Activated B cell treated with CpG ODN at 0.5 μM for 24 hours (primary cell): ENCODE measurements around the gene AGR2. TPM values are rescaled to one million over a fixed set of nuclear protein-coding genes. Genes with fewer than 3 reads are reported as not detected.

Experiments used
- ATAC-seq: fragments of 200-7000 bp; cut with Tn5 transposase; one replicate; pipeline ENCODE4 v1.10.0; 2021; ENCODE audit warnings: low read depth, mild to moderate bottlenecking, moderate library complexity
- CTCF ChIA-PET: fragments of 350-600 bp; sonication (Branson Sonifier 250); formaldehyde crosslinking; loops from one replicate; lab custom pipeline; 2021; ENCODE audit warnings: antibody characterized with exemption; lab: Charles Lee
- POLR2A ChIA-PET: fragments of 350-600 bp; sonication (Branson Sonifier 250); formaldehyde crosslinking; loops from one replicate; lab custom pipeline; 2021; ENCODE audit warnings: antibody characterized with exemption; lab: Charles Lee
- DNase-seq: peaks from one replicate; pipeline ENCODE4 v3.0.0; 2022
- H3K27ac Mint-ChIP-seq: one replicate; pipeline ENCODE4 v1.8.0; 2020; ENCODE audit warnings: mixed read lengths
- H3K27me3 Mint-ChIP-seq: one replicate; pipeline ENCODE4 v1.8.0; 2021; ENCODE audit warnings: mixed read lengths
- H3K36me3 Mint-ChIP-seq: one replicate; pipeline ENCODE4 v1.8.0; 2021; ENCODE audit warnings: low read depth, mixed read lengths
- H3K4me1 Mint-ChIP-seq: one replicate; pipeline ENCODE4 v1.8.0; 2021; ENCODE audit warnings: mixed read lengths
- H3K4me3 Mint-ChIP-seq: one replicate; pipeline ENCODE4 v1.8.0; 2020; ENCODE audit warnings: mild to moderate bottlenecking, mixed read lengths
- H3K9me3 Mint-ChIP-seq: one replicate; pipeline ENCODE4 v1.8.0; 2020; ENCODE audit warnings: mixed read lengths
- CTCF ChIP-seq: fragments of 200-600 bp; IDR thresholded peaks from one replicate; pipeline ENCODE4 v1.8.0; 2022; ENCODE audit warnings: antibody characterized with exemption, mild to moderate bottlenecking
- intact Hi-C: fragments of 100-400 bp; cut with micrococcal nuclease; formaldehyde crosslinking; loops from one replicate; pipeline ENCODE4 v1.15.1; 2024
- total RNA-seq: library from RNA; stranded (reverse); gene quantifications from 2 replicates; pipeline ENCODE4 v1.2.3, GENCODE V29; 2022

The AGR2 gene
- total RNA-seq, 1 donor from 2014 or later = not detected

- POLR2A ChIA-PET = interaction anchor here (0.7 kb wide), 1 partner anchor 9 kb away, joined by 3 read pairs; the partner anchor contains the start of gene TSPAN13
- intact Hi-C loops = no loop called here
- no peak for TF ChIP-seq CTCF
Observed at GRCh38 chr7:16744518-16745250, 60.1 kb downstream of the AGR2 start.

DNA sequence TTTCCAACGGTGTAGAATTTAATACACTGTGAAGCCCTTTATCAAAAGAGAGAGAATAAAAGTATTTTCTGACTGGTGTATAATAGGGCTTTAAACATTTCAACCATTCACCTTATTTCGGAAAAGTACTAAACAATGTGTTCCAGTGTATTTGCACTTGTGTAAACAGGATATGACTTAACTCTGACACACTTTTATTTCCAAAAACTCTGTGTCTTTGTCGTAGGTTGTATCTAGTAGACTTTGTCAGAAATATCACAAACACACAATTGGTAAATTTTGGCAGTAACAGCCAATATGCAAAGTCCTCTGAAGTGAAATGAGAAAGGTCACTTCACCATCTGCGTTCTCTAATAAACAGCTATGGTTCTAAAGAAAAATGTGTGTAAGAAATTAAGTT, 61.6 kb downstream of the AGR2 start:
- Mint-ChIP-seq H3K27ac (no peak overlapping the region), H3K36me3 (no peaks in the 10 kb centered on the region), H3K4me3 (no peak overlapping the region), H3K9me3 (no peaks in the 10 kb centered on the region), H3K4me1 (no peaks in the 10 kb centered on the region), H3K27me3 (no peaks in the 10 kb centered on the region)
- ATAC-seq (no peak), DNase-seq (no peak)
- ChIA-PET CTCF (no interaction called here), POLR2A (no interaction called here)
- intact Hi-C loops = no loop called here
- TF ChIP-seq CTCF = no peak

More at GRCh38 chr7:16744518-16745250, 60.1 kb downstream of the AGR2 start:
- Mint-ChIP-seq H3K9me3 (no peaks in the 10 kb centered on the region), H3K4me1 (no peaks in the 10 kb centered on the region), H3K4me3 (no peak overlapping the region), H3K27me3 (no peaks in the 10 kb centered on the region), H3K27ac (no peak overlapping the region), H3K36me3 (no peaks in the 10 kb centered on the region)
- no peak for ATAC-seq
- CTCF ChIA-PET = no interaction called here
- no peak for DNase-seq

- ATAC-seq (no peak), DNase-seq (no peak)
- H3K9me3 Mint-ChIP-seq = no peaks in the 10 kb centered on the region
- intact Hi-C loops = no loop called here
- no peaks in the 10 kb centered on the region for H3K4me1 Mint-ChIP-seq
- H3K27ac Mint-ChIP-seq = no peak overlapping the region
- ChIA-PET POLR2A (no interaction called here), CTCF (interaction anchor here (0.5 kb wide), 1 partner anchor 88 kb away, joined by 3 read pairs; no protein-coding TSS in a partner anchor)
- H3K27me3 Mint-ChIP-seq = no peaks in the 10 kb centered on the region
- TF ChIP-seq CTCF = no peak
- no peak overlapping the region for H3K4me3 Mint-ChIP-seq
- H3K36me3 Mint-ChIP-seq = no peaks in the 10 kb centered on the region
Observed at GRCh38 chr7:16742547-16742946, 62.3 kb downstream of the AGR2 start.

Other genes starting within 250 kb of the AGR2 start
- gene ANKMY2, start 159.2 kb downstream of the AGR2 start, total RNA-seq = 9.4 and 11.3 TPM in 2 replicates
- gene BZW2, start 158.8 kb downstream of the AGR2 start, total RNA-seq = 47.2 and 48.2 TPM in 2 replicates
- gene TSPAN13, start 51.2 kb downstream of the AGR2 start, total RNA-seq = 15.1 and 17.8 TPM in 2 replicates
- not detected in 2 replicates for gene AGR3, start 77.0 kb upstream of the AGR2 start, total RNA-seq